Measurements from ENCODE around the gene CASQ2. TPM values are rescaled to one million over a fixed set of nuclear protein-coding genes. Genes with fewer than 3 reads are reported as not detected.

The CASQ2 gene
- total RNA-seq, 1 donor from 2014 or later, result 0.11 TPM

DNA sequence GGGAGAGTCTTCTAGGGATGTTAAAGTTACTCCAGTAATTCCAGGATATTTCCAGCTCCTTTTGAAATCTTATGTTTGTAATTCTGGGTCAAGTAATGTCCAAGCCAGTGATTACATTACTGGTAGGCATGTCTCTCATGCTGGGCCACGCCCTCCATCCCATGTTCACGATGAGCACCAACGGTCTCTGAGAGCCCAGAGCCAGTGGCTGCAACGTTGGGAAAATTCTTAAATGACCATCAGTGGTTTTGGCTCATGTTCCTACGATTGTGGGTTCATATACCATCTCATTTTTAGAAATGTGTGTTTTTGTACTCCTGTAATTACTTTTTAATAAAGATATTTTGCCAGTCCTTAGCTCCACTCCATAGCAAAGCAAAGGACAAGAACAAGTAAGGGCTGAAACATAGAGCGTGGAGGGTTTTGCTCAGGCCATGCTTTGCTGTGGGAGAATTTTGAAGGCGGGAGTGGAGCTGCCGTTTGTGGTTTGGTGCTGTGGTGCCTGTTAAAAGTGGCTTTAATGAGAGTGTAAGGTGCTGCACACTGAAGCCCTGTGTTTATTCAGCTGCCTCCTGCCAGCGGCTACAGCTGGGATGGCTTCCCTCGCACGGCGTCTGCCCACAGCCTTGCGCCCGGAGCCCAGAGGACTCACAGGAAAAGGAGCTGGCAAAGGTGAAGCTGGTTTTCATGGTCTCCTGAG lies 97.9 kb downstream of the CASQ2 start:
- DNase-seq (ENCODE audit: low read depth), result peak; percentile 78
- Histone ChIP-seq H3K27me3 (ENCODE audit: insufficient read depth, low read length) (no peaks in the 10 kb centered on the region), H3K4me3 (ENCODE audit: insufficient read depth, low read depth, low read length) (no peak overlapping the region), H3K36me3 (ENCODE audit: insufficient read depth, low read length) (peaks cover 7% of the 10 kb centered on the region), H3K4me1 (ENCODE audit: insufficient read depth, low read length) (peaks cover 38% of the 10 kb centered on the region), H3K9me3 (ENCODE audit: insufficient read depth, low read depth, low read length) (peaks cover 9% of the 10 kb centered on the region), H4K20me1 (ENCODE audit: insufficient read depth, low read length) (no peaks in the 10 kb centered on the region), H3K9ac (ENCODE audit: low read length) (peak overlapping the region; percentile 54), H3K27ac (ENCODE audit: low read depth, low read length) (peak overlapping the region; percentile 79), H2AFZ (ENCODE audit: low read depth, low read length) (no peak overlapping the region), H3K4me2 (ENCODE audit: low read length) (peak overlapping the region; percentile 78), H3K79me2 (ENCODE audit: insufficient read depth, low read length) (peaks cover 28% of the 10 kb centered on the region)
- H3K27ac Mint-ChIP-seq (ENCODE audit: unreplicated experiment), result peak overlapping the region; percentile 67
- FAIRE-seq, result no peak
- H3K36me3 Mint-ChIP-seq (ENCODE audit: low read depth, unreplicated experiment), result peaks cover 22% of the 10 kb centered on the region
- peak overlapping the region; percentile 45 for H3K4me3 Mint-ChIP-seq (ENCODE audit: unreplicated experiment)
- H3K4me1 Mint-ChIP-seq (ENCODE audit: low read depth, unreplicated experiment), result peaks cover 39% of the 10 kb centered on the region
- peaks cover 4% of the 10 kb centered on the region for H3K9me3 Mint-ChIP-seq (ENCODE audit: unreplicated experiment)
- no peaks in the 10 kb centered on the region for H3K27me3 Mint-ChIP-seq (ENCODE audit: low read depth, unreplicated experiment)
- no peak for TF ChIP-seq EZH2 (IDR thresholded peaks at IDR 0.05; ENCODE audit: insufficient read depth, low read length)
- TF ChIP-seq, protein P1, sequence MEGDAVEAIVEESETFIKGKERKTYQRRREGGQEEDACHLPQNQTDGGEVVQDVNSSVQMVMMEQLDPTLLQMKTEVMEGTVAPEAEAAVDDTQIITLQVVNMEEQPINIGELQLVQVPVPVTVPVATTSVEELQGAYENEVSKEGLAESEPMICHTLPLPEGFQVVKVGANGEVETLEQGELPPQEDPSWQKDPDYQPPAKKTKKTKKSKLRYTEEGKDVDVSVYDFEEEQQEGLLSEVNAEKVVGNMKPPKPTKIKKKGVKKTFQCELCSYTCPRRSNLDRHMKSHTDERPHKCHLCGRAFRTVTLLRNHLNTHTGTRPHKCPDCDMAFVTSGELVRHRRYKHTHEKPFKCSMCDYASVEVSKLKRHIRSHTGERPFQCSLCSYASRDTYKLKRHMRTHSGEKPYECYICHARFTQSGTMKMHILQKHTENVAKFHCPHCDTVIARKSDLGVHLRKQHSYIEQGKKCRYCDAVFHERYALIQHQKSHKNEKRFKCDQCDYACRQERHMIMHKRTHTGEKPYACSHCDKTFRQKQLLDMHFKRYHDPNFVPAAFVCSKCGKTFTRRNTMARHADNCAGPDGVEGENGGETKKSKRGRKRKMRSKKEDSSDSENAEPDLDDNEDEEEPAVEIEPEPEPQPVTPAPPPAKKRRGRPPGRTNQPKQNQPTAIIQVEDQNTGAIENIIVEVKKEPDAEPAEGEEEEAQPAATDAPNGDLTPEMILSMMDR (IDR thresholded peaks at IDR 0.05; ENCODE audit: insufficient read depth, low read depth, low read length), result no peak

DNA sequence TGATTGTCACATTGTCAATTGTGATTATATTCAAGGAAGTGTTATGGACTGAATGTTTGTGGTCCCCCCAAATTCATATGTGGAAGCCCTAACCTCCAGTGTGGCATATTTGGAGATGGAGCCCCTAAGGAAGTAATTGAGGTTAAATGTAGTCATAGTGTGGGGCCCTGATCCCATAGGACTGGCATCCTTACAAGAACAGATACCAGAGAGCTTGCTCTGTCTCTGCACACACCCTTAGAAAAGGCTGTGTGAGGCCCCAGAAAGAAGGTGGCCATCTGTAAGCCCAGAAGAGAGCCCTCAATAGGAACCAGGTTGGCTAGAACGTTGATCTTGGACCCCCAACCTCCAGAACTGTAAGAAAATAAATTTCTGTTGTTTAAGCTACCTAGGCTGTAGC lies 98.6 kb downstream of the CASQ2 start:
- no peak for FAIRE-seq
- no peaks in the 10 kb centered on the region for H3K27me3 ChIP-seq (ENCODE audit: insufficient read depth, low read length)
- H3K36me3 ChIP-seq (ENCODE audit: insufficient read depth, low read length), result peaks cover 12% of the 10 kb centered on the region
- no peak overlapping the region for H3K4me3 ChIP-seq (ENCODE audit: insufficient read depth, low read depth, low read length)
- H3K79me2 ChIP-seq (ENCODE audit: insufficient read depth, low read length), result peaks cover 29% of the 10 kb centered on the region
- peak overlapping the region; percentile 69 for H3K27ac Mint-ChIP-seq (ENCODE audit: unreplicated experiment)
- no peaks in the 10 kb centered on the region for H3K27me3 Mint-ChIP-seq (ENCODE audit: low read depth, unreplicated experiment)
- peak overlapping the region; percentile 54 for H3K9ac ChIP-seq (ENCODE audit: low read length)
- H3K9me3 Mint-ChIP-seq (ENCODE audit: unreplicated experiment), result peaks cover 4% of the 10 kb centered on the region
- H3K4me2 ChIP-seq (ENCODE audit: low read length), result peak overlapping the region; percentile 78
- H3K4me3 Mint-ChIP-seq (ENCODE audit: unreplicated experiment), result no peak overlapping the region
- TF ChIP-seq EZH2 (IDR thresholded peaks at IDR 0.05; ENCODE audit: insufficient read depth, low read length), result no peak
- TF ChIP-seq, protein P1 (IDR thresholded peaks at IDR 0.05; ENCODE audit: insufficient read depth, low read depth, low read length), result no peak
- H3K9me3 ChIP-seq (ENCODE audit: insufficient read depth, low read depth, low read length), result peaks cover 9% of the 10 kb centered on the region
- H3K4me1 ChIP-seq (ENCODE audit: insufficient read depth, low read length), result peaks cover 38% of the 10 kb centered on the region
- H3K36me3 Mint-ChIP-seq (ENCODE audit: low read depth, unreplicated experiment), result peaks cover 25% of the 10 kb centered on the region
- H4K20me1 ChIP-seq (ENCODE audit: insufficient read depth, low read length), result no peaks in the 10 kb centered on the region
- peak overlapping the region; percentile 79 for H3K27ac ChIP-seq (ENCODE audit: low read depth, low read length)
- peak; percentile 18 for DNase-seq (ENCODE audit: low read depth)
- H2AFZ ChIP-seq (ENCODE audit: low read depth, low read length), result no peak overlapping the region
- H3K4me1 Mint-ChIP-seq (ENCODE audit: low read depth, unreplicated experiment), result peaks cover 39% of the 10 kb centered on the region

Data from astrocyte (in vitro differentiated cells and primary cell).